Right lobe of liver (tissue), 4 donors: Measurements from ENCODE around the gene GP1BB.

Source experiments
- CTCF ChIP-seq, 4 donors: fragments of 200-600 bp in 3 of 4; fragments of 450-650 bp in 1 of 4; IDR thresholded peaks; one replicate each; pipeline versions ENCODE4 v1.5.1 to v1.8.0; 2016 to 2022; ENCODE audit warnings: antibody characterized with exemption in 4 of 4, mild to moderate bottlenecking in 2 of 4
- POLR2A ChIP-seq: fragments of 450-650 bp; IDR thresholded peaks from one replicate; pipeline ENCODE4 v1.6.1; 2017; ENCODE audit warnings: antibody characterized with exemption, mild to moderate bottlenecking
- donor health status: DM: no; HTN: no; CAD: no.
- donor health status: DM: no; HTN: no; CAD: no.
- donor health status: DM: no; HTN: yes; CAD: no.

- TF ChIP-seq CTCF (IDR thresholded peaks at IDR 0.05) (no peak), POLR2A (no peak)
Measured at GRCh38 chr22:19745155-19746101, 22.1 kb downstream of the GP1BB start.
